IPS-20b (cell line): ENCODE measurements around the gene TTC24.

Source experiments
- H3K27ac ChIP-seq: one replicate; pipeline ENCODE4 v1.5.1; 2013; ENCODE audit warnings: low read length
- H3K27me3 ChIP-seq: 2 replicates; pipeline ENCODE4 v1.6.1; 2013; ENCODE audit warnings: mild to moderate bottlenecking, low read length, inconsistent platforms; ENCODE audit not compliant: insufficient read depth
- H3K36me3 ChIP-seq: 2 replicates; pipeline ENCODE4 v1.6.1; 2013; ENCODE audit warnings: low read depth, mild to moderate bottlenecking, inconsistent platforms, low read length, moderate library complexity; ENCODE audit not compliant: insufficient read depth
- H3K4me1 ChIP-seq: 2 replicates; pipeline ENCODE4 v1.6.1; 2013; ENCODE audit warnings: mild to moderate bottlenecking, control low read depth, inconsistent platforms, low read length, moderate library complexity; ENCODE audit not compliant: insufficient read depth
- H3K4me3 ChIP-seq: 2 replicates; pipeline ENCODE4 v1.5.1; 2013; ENCODE audit warnings: mild to moderate bottlenecking, low read length, inconsistent platforms
- H3K9ac ChIP-seq: 2 replicates; pipeline ENCODE4 v1.6.1; 2013; ENCODE audit warnings: low read depth, mild to moderate bottlenecking, inconsistent platforms, low read length, moderate library complexity
- H3K9me3 ChIP-seq: 2 replicates; pipeline ENCODE4 v1.6.1; 2013; ENCODE audit warnings: mild to moderate bottlenecking, low read depth, low read length, inconsistent platforms; ENCODE audit not compliant: insufficient read depth

The TTC24 gene

GRCh38 chr1:156579472-156579871 lies at the start of gene TTC24:
TSS of gene TTC24 (plus strand) at chr1:156579723. CDS start at chr1:156581365, 1,642 bp downstream.
- Histone ChIP-seq H3K9ac (no peak within 1 kb of the TSS), H3K27me3 (no peaks in the 10 kb centered on the region), H3K4me3 (no peak within 1 kb of the TSS), H3K4me1 (peaks cover 9% of the 10 kb centered on the region; the same call in 1 of the 2 replicates), H3K9me3 (no peaks in the 10 kb centered on the region), H3K27ac (no peak within 1 kb of the TSS), H3K36me3 (no peaks in the 10 kb centered on the region)

GRCh38 chr1:156530006-156530405 lies 49.5 kb upstream of the TTC24 start:
- Histone ChIP-seq H3K9ac (no peak overlapping the region), H3K27ac (no peak overlapping the region), H3K4me1 (peaks cover 11% of the 10 kb centered on the region; the same call in 1 of the 2 replicates), H3K36me3 (peaks cover 89% of the 10 kb centered on the region), H3K9me3 (no peaks in the 10 kb centered on the region), H3K27me3 (no peaks in the 10 kb centered on the region), H3K4me3 (no peak overlapping the region)

- Histone ChIP-seq H3K4me3 (no peak overlapping the region), H3K9ac (no peak overlapping the region), H3K4me1 (no peaks in the 10 kb centered on the region), H3K27ac (no peak overlapping the region), H3K9me3 (no peaks in the 10 kb centered on the region), H3K36me3 (peaks cover 95% of the 10 kb centered on the region), H3K27me3 (no peaks in the 10 kb centered on the region)
Measured at GRCh38 chr1:156532374-156532773, 47.1 kb upstream of the TTC24 start.

- Histone ChIP-seq H3K9me3 (no peaks in the 10 kb centered on the region), H3K27ac (no peak overlapping the region), H3K27me3 (no peaks in the 10 kb centered on the region), H3K4me1 (no peaks in the 10 kb centered on the region), H3K9ac (no peak overlapping the region), H3K4me3 (no peak overlapping the region), H3K36me3 (peaks cover 89% of the 10 kb centered on the region)
Measured at GRCh38 chr1:156533568-156534220, 45.8 kb upstream of the TTC24 start.

- no peak overlapping the region for H3K4me3 ChIP-seq
- H3K4me1 ChIP-seq: no peaks in the 10 kb centered on the region
- no peak overlapping the region for H3K27ac ChIP-seq
- no peaks in the 10 kb centered on the region for H3K27me3 ChIP-seq
- no peaks in the 10 kb centered on the region for H3K9me3 ChIP-seq
- peaks cover 89% of the 10 kb centered on the region for H3K36me3 ChIP-seq
- no peak overlapping the region; the same call in 1 of the 2 replicates for H3K9ac ChIP-seq
Measured at GRCh38 chr1:156534424-156535060, 45.0 kb upstream of the TTC24 start.

GRCh38 chr1:156537027-156537426 lies 42.5 kb upstream of the TTC24 start:
- no peaks in the 10 kb centered on the region for H3K9me3 ChIP-seq
- H3K27me3 ChIP-seq: no peaks in the 10 kb centered on the region
- H3K27ac ChIP-seq: no peak overlapping the region
- H3K9ac ChIP-seq: no peak overlapping the region
- no peak overlapping the region for H3K4me3 ChIP-seq
- peaks cover 92% of the 10 kb centered on the region for H3K36me3 ChIP-seq
- H3K4me1 ChIP-seq: no peaks in the 10 kb centered on the region

- H3K27me3 ChIP-seq: no peaks in the 10 kb centered on the region
- H3K4me3 ChIP-seq: no peak overlapping the region
- no peaks in the 10 kb centered on the region for H3K9me3 ChIP-seq
- no peak overlapping the region for H3K27ac ChIP-seq
- H3K9ac ChIP-seq: no peak overlapping the region; the same call in 1 of the 2 replicates
- H3K36me3 ChIP-seq: peaks cover 85% of the 10 kb centered on the region
- H3K4me1 ChIP-seq: no peaks in the 10 kb centered on the region
Measured at GRCh38 chr1:156538711-156539440, 40.6 kb upstream of the TTC24 start.

GRCh38 chr1:156539818-156540355 lies 39.6 kb upstream of the TTC24 start:
- Histone ChIP-seq H3K36me3 (peaks cover 83% of the 10 kb centered on the region), H3K9ac (no peak overlapping the region), H3K4me3 (no peak overlapping the region)

GRCh38 chr1:156540955-156541354 lies 38.6 kb upstream of the TTC24 start:
- H3K27ac ChIP-seq: no peak overlapping the region
- no peaks in the 10 kb centered on the region for H3K4me1 ChIP-seq
- no peak overlapping the region for H3K4me3 ChIP-seq
- H3K9me3 ChIP-seq: no peaks in the 10 kb centered on the region
- H3K36me3 ChIP-seq: peaks cover 73% of the 10 kb centered on the region
- H3K27me3 ChIP-seq: no peaks in the 10 kb centered on the region
- H3K9ac ChIP-seq: no peak overlapping the region

More at GRCh38 chr1:156539818-156540355, 39.6 kb upstream of the TTC24 start:
- no peaks in the 10 kb centered on the region for H3K27me3 ChIP-seq
- H3K9me3 ChIP-seq: no peaks in the 10 kb centered on the region
- H3K27ac ChIP-seq: no peak overlapping the region
- no peaks in the 10 kb centered on the region for H3K4me1 ChIP-seq

- H3K27me3 ChIP-seq: no peaks in the 10 kb centered on the region
- no peak overlapping the region for H3K9ac ChIP-seq
- peaks cover 76% of the 10 kb centered on the region for H3K36me3 ChIP-seq
- no peaks in the 10 kb centered on the region for H3K9me3 ChIP-seq
- H3K4me3 ChIP-seq: no peak overlapping the region
- no peak overlapping the region for H3K27ac ChIP-seq
- no peaks in the 10 kb centered on the region for H3K4me1 ChIP-seq
Measured at GRCh38 chr1:156543066-156543465, 36.5 kb upstream of the TTC24 start.

GRCh38 chr1:156544592-156545102 lies 34.9 kb upstream of the TTC24 start:
- H3K36me3 ChIP-seq: peaks cover 73% of the 10 kb centered on the region
- H3K9ac ChIP-seq: no peak overlapping the region
- no peaks in the 10 kb centered on the region for H3K9me3 ChIP-seq
- no peak overlapping the region for H3K27ac ChIP-seq
- no peak overlapping the region for H3K4me3 ChIP-seq
- H3K4me1 ChIP-seq: no peaks in the 10 kb centered on the region
- no peaks in the 10 kb centered on the region for H3K27me3 ChIP-seq
